Neutrophil (primary cell): ENCODE results near the gene WIZ.

Source experiments
- H3K27ac ChIP-seq: fragments of 200-600 bp; sonication (generic); 2 replicates; pipeline ENCODE4 v1.5.1; 2016; ENCODE audit warnings: mild to moderate bottlenecking, moderate library complexity
- H3K27me3 ChIP-seq: fragments of 200-600 bp; sonication (generic); 2 replicates; pipeline ENCODE4 v1.6.0; 2016; ENCODE audit warnings: mild to moderate bottlenecking
- H3K36me3 ChIP-seq: fragments of 200-600 bp; sonication (generic); 2 replicates; pipeline ENCODE4 v1.5.1; 2017
- H3K4me1 ChIP-seq, 2 experiments: fragments of 200-600 bp in 1 of 2; sonication (generic) in 1 of 2; 1 replicate in 1 of 2; 2 replicates in 1 of 2; pipeline versions ENCODE4 v1.5.1 to v1.6.1; 2013 to 2016; ENCODE audit warnings: low read depth in 1 of 2, low read length in 1 of 2, mild to moderate bottlenecking in 1 of 2, moderate library complexity in 1 of 2; ENCODE audit not compliant: control insufficient read depth in 1 of 2, insufficient read depth in 1 of 2
- H3K4me3 ChIP-seq, 2 experiments: fragments of 200-600 bp in 1 of 2; sonication (generic) in 1 of 2; 1 replicate in 1 of 2; 2 replicates in 1 of 2; pipeline ENCODE4 v1.5.1; 2013 to 2016; ENCODE audit warnings: low read depth in 1 of 2, low read length in 1 of 2, mild to moderate bottlenecking in 1 of 2, moderate library complexity in 1 of 2
- H3K9me3 ChIP-seq: fragments of 200-600 bp; sonication (generic); 2 replicates; pipeline ENCODE4 v1.5.1; 2016
- TF ChIP-seq, protein P1 (sequence below): fragments of 200-600 bp; sonication (generic); IDR thresholded peaks from 2 replicates; pipeline ENCODE4 v1.5.1; 2016; ENCODE audit warnings: antibody characterized with exemption

The WIZ gene

DNA sequence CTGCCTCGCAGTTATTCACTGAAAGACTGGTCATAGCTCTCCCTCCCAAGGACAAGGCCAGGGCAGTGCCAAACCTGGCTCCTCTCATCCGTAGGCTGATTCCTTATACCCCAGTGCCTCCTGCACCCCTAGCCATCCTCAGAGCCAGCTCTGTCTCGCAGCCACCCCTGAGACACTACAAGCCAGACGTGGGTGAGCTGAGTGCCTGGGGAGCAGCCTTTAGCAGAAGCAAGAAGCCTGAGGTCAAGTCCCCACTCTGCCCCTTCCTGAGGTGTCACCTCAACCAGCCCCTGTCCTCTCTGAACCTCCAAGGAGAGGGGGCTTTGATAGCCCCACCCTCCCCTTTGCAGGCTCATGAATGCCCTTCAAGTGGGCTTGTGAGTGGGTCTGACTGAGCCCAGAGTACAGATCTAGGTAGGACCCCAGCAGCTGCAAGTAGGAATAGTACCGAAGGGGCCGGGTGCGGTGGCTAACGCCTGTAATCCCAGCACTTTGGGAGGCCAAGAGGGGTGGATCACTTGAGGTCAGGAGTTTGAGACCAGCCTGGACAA is 16.2 kb downstream of the WIZ start:
- TF ChIP-seq, protein P1, sequence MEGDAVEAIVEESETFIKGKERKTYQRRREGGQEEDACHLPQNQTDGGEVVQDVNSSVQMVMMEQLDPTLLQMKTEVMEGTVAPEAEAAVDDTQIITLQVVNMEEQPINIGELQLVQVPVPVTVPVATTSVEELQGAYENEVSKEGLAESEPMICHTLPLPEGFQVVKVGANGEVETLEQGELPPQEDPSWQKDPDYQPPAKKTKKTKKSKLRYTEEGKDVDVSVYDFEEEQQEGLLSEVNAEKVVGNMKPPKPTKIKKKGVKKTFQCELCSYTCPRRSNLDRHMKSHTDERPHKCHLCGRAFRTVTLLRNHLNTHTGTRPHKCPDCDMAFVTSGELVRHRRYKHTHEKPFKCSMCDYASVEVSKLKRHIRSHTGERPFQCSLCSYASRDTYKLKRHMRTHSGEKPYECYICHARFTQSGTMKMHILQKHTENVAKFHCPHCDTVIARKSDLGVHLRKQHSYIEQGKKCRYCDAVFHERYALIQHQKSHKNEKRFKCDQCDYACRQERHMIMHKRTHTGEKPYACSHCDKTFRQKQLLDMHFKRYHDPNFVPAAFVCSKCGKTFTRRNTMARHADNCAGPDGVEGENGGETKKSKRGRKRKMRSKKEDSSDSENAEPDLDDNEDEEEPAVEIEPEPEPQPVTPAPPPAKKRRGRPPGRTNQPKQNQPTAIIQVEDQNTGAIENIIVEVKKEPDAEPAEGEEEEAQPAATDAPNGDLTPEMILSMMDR: no peak
- no peaks in the 10 kb centered on the region for H3K9me3 ChIP-seq
- peak overlapping the region; percentile 84 for H3K27ac ChIP-seq
- peaks cover 59% of the 10 kb centered on the region for H3K36me3 ChIP-seq
- H3K4me1 ChIP-seq: peaks cover 24% of the 10 kb centered on the region in 2 experiments
- H3K27me3 ChIP-seq: no peaks in the 10 kb centered on the region
- peak overlapping the region; percentile 77 to 78 for H3K4me3 ChIP-seq

DNA sequence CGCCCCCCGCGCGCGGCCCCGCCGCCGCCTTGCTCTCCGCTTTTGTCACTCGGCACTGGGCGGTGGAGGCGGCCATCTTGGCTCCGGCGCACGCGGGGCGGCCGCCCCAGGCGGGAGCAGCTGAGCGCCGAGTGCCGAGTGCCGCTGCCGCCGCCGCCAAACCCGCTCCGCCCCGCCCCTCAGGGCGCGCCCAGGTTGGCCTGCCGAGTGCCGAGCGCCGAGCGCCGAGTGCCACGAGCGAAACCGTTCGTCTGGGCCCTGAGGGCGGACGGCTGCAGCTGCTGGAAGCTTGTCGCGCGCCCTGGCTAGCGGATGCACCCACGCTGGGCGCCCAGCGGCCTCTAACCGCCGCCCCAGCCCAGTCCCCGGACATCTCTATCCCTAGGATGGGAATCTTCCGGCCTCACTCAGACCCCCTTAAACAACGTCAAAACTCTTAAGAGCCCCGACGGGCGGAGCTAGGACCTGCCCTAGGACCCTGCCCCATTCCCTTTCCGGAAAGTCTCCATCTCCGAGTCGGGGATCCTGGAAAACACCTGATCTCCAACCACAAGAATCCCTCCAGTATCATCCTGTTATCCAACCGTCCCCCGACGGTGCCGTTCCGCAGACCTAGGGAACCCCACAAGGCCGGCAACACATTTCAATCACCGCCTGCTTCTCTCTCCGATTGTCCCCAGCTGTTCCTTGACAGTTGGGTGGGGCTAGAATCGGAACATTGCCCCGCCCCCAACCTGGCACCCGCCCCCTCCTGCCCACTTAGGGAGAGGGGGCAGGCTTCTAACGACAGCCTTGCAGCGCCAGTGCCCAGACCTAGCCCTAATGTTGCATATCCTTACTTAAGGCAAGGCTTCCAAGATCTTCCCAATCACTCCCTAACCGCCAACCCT is 16.9 kb downstream of the WIZ start:
- Histone ChIP-seq H3K9me3 (no peaks in the 10 kb centered on the region), H3K27me3 (no peaks in the 10 kb centered on the region), H3K36me3 (peaks cover 59% of the 10 kb centered on the region), H3K4me1 (peaks cover 24% of the 10 kb centered on the region in 2 experiments), H3K27ac (peak overlapping the region; percentile 84), H3K4me3 (peak overlapping the region; percentile 77 to 78)
- TF ChIP-seq, protein P1: peak; percentile 36

DNA sequence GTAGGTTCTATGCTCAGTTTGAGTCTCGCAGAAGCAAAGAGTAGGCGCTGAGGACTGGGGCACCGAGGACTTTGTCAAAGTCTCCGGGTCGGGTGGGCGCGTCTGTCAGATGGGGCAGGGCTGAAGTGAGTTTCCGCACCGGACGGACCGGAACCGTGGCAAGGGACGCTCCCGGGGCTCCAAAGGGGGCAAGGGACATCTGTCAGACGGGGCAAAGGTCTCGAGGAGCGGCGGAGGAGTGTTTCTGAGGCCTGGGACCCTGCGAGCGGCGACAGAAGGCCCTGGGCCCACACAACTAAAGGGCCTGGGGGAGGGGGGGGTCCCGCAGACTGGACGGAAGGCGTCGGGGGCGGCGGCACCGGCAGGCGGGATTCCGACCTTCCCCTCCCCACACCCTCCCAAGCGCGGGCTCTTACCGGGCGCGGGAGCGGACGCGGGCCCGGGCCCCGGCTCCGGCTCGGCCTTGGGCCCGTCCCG is 17.7 kb downstream of the WIZ start:
- H3K27me3 ChIP-seq: no peaks in the 10 kb centered on the region
- peak overlapping the region; percentile 52 to 61 for H3K4me3 ChIP-seq
- H3K9me3 ChIP-seq: no peaks in the 10 kb centered on the region
- H3K4me1 ChIP-seq: peaks cover 24% of the 10 kb centered on the region in 2 experiments
- TF ChIP-seq, protein P1: no peak
- peaks cover 60% of the 10 kb centered on the region for H3K36me3 ChIP-seq
- H3K27ac ChIP-seq: peak overlapping the region; percentile 27

DNA sequence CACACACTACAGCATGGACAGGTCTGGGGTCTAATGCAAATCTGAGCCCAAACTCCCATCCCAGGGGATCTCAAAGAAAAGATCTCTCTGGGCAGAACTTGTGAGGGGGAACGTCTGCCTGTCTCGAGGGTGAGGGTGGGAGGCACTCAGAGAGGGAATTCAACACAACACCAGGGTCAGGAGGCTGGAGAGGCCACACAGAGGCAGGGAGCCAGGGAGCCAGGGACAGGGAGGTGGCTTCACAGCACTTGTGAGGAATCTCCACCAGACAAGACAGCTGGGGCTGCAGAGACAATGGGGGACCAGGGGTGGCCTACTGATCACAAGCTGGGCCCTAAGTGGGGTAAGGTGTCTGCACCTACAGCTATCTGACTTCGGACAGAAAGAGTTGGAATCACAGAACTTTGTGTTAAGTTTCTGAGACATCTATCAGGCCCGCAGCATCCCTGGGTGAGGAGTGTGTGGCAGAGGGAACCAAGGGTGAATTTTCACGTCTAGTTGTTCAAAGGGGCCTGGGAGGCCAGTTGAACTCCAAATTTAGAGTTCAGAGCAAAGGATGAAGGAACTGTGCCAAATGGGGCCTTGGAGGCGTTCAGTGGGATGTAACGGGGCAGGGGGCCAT is 18.2 kb downstream of the WIZ start:
- Histone ChIP-seq H3K27ac (peak overlapping the region; percentile 27), H3K4me3 (peak overlapping the region; percentile 52 to 61), H3K9me3 (no peaks in the 10 kb centered on the region), H3K27me3 (no peaks in the 10 kb centered on the region), H3K4me1 (peaks cover 24% of the 10 kb centered on the region in 2 experiments), H3K36me3 (peaks cover 60% of the 10 kb centered on the region)
- TF ChIP-seq, protein P1: no peak

DNA sequence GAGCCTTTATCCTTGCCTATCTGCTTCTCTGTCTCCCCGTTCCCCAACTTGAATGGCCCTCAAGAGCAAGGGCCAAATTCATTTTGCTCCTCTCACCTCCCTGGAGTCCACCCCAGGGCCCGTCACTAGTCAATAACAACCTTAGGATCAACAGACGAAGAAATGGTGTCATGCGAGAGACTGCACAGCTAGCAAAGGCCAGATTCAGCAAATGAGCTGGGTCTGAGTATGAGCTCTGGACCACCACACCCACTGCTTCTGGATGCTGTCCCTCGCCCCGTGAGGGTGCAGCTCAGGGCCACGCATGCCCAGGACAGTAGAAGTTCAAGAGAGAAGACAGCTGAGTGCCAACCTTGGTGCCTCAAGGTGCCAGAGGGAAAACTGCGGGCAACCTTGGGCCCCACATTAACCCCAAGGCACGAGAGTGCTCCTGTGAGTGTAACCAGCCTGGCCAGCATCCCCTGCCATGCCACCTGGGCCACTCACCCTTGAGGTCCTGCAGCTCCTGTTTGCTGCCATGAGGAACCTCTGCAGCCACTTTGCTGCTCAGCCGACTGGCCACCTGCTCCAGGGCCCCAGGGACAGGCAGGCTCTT is 19.1 kb downstream of the WIZ start:
- Histone ChIP-seq H3K27ac (no peak overlapping the region), H3K4me1 (peaks cover 24% of the 10 kb centered on the region in 2 experiments), H3K9me3 (no peaks in the 10 kb centered on the region), H3K36me3 (peaks cover 59% of the 10 kb centered on the region), H3K27me3 (no peaks in the 10 kb centered on the region), H3K4me3 (no peak overlapping the region)
- TF ChIP-seq, protein P1: no peak
